T-helper 1 cell treated with Interleukin-12 subunit alpha and Interleukin-12 subunit beta and Interleukin-4 antibody, amounts not matched to agents 30 μg/mL and 1 μg/mL, for 36 hours (primary cell): ENCODE measurements around the gene ZNF438.

Source experiments
- H3K27ac Mint-ChIP-seq: one replicate; pipeline ENCODE4 v1.8.0; 2021; ENCODE audit warnings: mild to moderate bottlenecking, mixed read lengths
- H3K27me3 Mint-ChIP-seq: one replicate; pipeline ENCODE4 v1.8.0; 2021; ENCODE audit warnings: low read depth, mixed read lengths
- H3K36me3 Mint-ChIP-seq: one replicate; pipeline ENCODE4 v1.8.0; 2021; ENCODE audit warnings: low read depth, mixed read lengths
- H3K4me1 Mint-ChIP-seq: one replicate; pipeline ENCODE4 v1.8.0; 2021; ENCODE audit warnings: low read depth, mixed read lengths
- H3K4me3 Mint-ChIP-seq: one replicate; pipeline ENCODE4 v1.8.0; 2021; ENCODE audit warnings: mild to moderate bottlenecking, moderate library complexity, mixed read lengths
- H3K9me3 Mint-ChIP-seq: one replicate; pipeline ENCODE4 v1.8.0; 2021; ENCODE audit warnings: mixed read lengths

Gene ZNF438

GRCh38 chr10:30842894-30843293 lies 188.8 kb downstream of the ZNF438 start:
- no peaks in the 10 kb centered on the region for H3K9me3 Mint-ChIP-seq
- no peak overlapping the region for H3K4me3 Mint-ChIP-seq
- no peak overlapping the region for H3K27ac Mint-ChIP-seq
- H3K27me3 Mint-ChIP-seq = no peaks in the 10 kb centered on the region
- no peaks in the 10 kb centered on the region for H3K36me3 Mint-ChIP-seq
- H3K4me1 Mint-ChIP-seq = no peaks in the 10 kb centered on the region

GRCh38 chr10:30842185-30842584 lies 189.5 kb downstream of the ZNF438 start:
- no peaks in the 10 kb centered on the region for H3K27me3 Mint-ChIP-seq
- no peak overlapping the region for H3K4me3 Mint-ChIP-seq
- H3K27ac Mint-ChIP-seq = no peak overlapping the region
- no peaks in the 10 kb centered on the region for H3K4me1 Mint-ChIP-seq
- H3K9me3 Mint-ChIP-seq = no peaks in the 10 kb centered on the region
- H3K36me3 Mint-ChIP-seq = no peaks in the 10 kb centered on the region

GRCh38 chr10:30840395-30841050 lies 191.1 kb downstream of the ZNF438 start:
- Mint-ChIP-seq H3K36me3 (no peaks in the 10 kb centered on the region), H3K9me3 (no peaks in the 10 kb centered on the region), H3K4me1 (no peaks in the 10 kb centered on the region), H3K27ac (no peak overlapping the region), H3K27me3 (no peaks in the 10 kb centered on the region), H3K4me3 (no peak overlapping the region)

GRCh38 chr10:30839652-30840051 lies 192.0 kb downstream of the ZNF438 start:
- no peaks in the 10 kb centered on the region for H3K27me3 Mint-ChIP-seq
- no peak overlapping the region for H3K27ac Mint-ChIP-seq
- no peaks in the 10 kb centered on the region for H3K4me1 Mint-ChIP-seq
- no peaks in the 10 kb centered on the region for H3K36me3 Mint-ChIP-seq
- H3K9me3 Mint-ChIP-seq = no peaks in the 10 kb centered on the region
- H3K4me3 Mint-ChIP-seq = no peak overlapping the region

GRCh38 chr10:30836406-30836805 lies 195.3 kb downstream of the ZNF438 start:
- H3K27me3 Mint-ChIP-seq = no peaks in the 10 kb centered on the region
- H3K36me3 Mint-ChIP-seq = no peaks in the 10 kb centered on the region
- no peaks in the 10 kb centered on the region for H3K4me1 Mint-ChIP-seq
- no peaks in the 10 kb centered on the region for H3K9me3 Mint-ChIP-seq
- no peak overlapping the region for H3K27ac Mint-ChIP-seq
- H3K4me3 Mint-ChIP-seq = no peak overlapping the region

GRCh38 chr10:30835146-30835545 lies 196.5 kb downstream of the ZNF438 start:
- Mint-ChIP-seq H3K9me3 (no peaks in the 10 kb centered on the region), H3K4me3 (no peak overlapping the region), H3K4me1 (no peaks in the 10 kb centered on the region), H3K27ac (no peak overlapping the region), H3K36me3 (no peaks in the 10 kb centered on the region), H3K27me3 (no peaks in the 10 kb centered on the region)

GRCh38 chr10:30834651-30835050 lies 197.0 kb downstream of the ZNF438 start:
- Mint-ChIP-seq H3K27ac (no peak overlapping the region), H3K27me3 (no peaks in the 10 kb centered on the region), H3K4me1 (no peaks in the 10 kb centered on the region), H3K4me3 (no peak overlapping the region), H3K9me3 (no peaks in the 10 kb centered on the region), H3K36me3 (no peaks in the 10 kb centered on the region)

- Mint-ChIP-seq H3K9me3 (no peaks in the 10 kb centered on the region), H3K36me3 (no peaks in the 10 kb centered on the region), H3K4me1 (no peaks in the 10 kb centered on the region), H3K27ac (no peak overlapping the region), H3K27me3 (no peaks in the 10 kb centered on the region), H3K4me3 (no peak overlapping the region)
Observed at GRCh38 chr10:30834153-30834552, 197.5 kb downstream of the ZNF438 start.

- H3K4me3 Mint-ChIP-seq = no peak overlapping the region
- H3K4me1 Mint-ChIP-seq = no peaks in the 10 kb centered on the region
- no peaks in the 10 kb centered on the region for H3K27me3 Mint-ChIP-seq
- no peaks in the 10 kb centered on the region for H3K9me3 Mint-ChIP-seq
- no peaks in the 10 kb centered on the region for H3K36me3 Mint-ChIP-seq
- H3K27ac Mint-ChIP-seq = no peak overlapping the region
Observed at GRCh38 chr10:30833628-30833970, 198.1 kb downstream of the ZNF438 start.

GRCh38 chr10:30832749-30833627 lies 198.7 kb downstream of the ZNF438 start:
- Mint-ChIP-seq H3K4me1 (no peaks in the 10 kb centered on the region), H3K4me3 (no peak overlapping the region), H3K27me3 (no peaks in the 10 kb centered on the region), H3K27ac (no peak overlapping the region), H3K9me3 (no peaks in the 10 kb centered on the region), H3K36me3 (no peaks in the 10 kb centered on the region)

- H3K27ac Mint-ChIP-seq = no peak overlapping the region
- no peaks in the 10 kb centered on the region for H3K27me3 Mint-ChIP-seq
- H3K4me1 Mint-ChIP-seq = no peaks in the 10 kb centered on the region
- H3K36me3 Mint-ChIP-seq = no peaks in the 10 kb centered on the region
- H3K9me3 Mint-ChIP-seq = no peaks in the 10 kb centered on the region
- no peak overlapping the region for H3K4me3 Mint-ChIP-seq
Observed at GRCh38 chr10:30832001-30832748, 199.5 kb downstream of the ZNF438 start.

GRCh38 chr10:30831426-30831825 lies 200.2 kb downstream of the ZNF438 start:
- no peaks in the 10 kb centered on the region for H3K27me3 Mint-ChIP-seq
- H3K4me1 Mint-ChIP-seq = no peaks in the 10 kb centered on the region
- no peaks in the 10 kb centered on the region for H3K36me3 Mint-ChIP-seq
- no peak overlapping the region for H3K27ac Mint-ChIP-seq
- H3K9me3 Mint-ChIP-seq = no peaks in the 10 kb centered on the region
- H3K4me3 Mint-ChIP-seq = no peak overlapping the region

- H3K27ac Mint-ChIP-seq = no peak overlapping the region
Observed at GRCh38 chr10:30830315-30831230, 201.1 kb downstream of the ZNF438 start.

GRCh38 chr10:30829901-30830300 lies 201.8 kb downstream of the ZNF438 start:
- H3K9me3 Mint-ChIP-seq = no peaks in the 10 kb centered on the region
- H3K4me3 Mint-ChIP-seq = no peak overlapping the region

More at GRCh38 chr10:30830315-30831230, 201.1 kb downstream of the ZNF438 start:
- H3K36me3 Mint-ChIP-seq = no peaks in the 10 kb centered on the region
- no peaks in the 10 kb centered on the region for H3K4me1 Mint-ChIP-seq
- no peaks in the 10 kb centered on the region for H3K9me3 Mint-ChIP-seq
- no peaks in the 10 kb centered on the region for H3K27me3 Mint-ChIP-seq
- no peak overlapping the region for H3K4me3 Mint-ChIP-seq

More at GRCh38 chr10:30829901-30830300, 201.8 kb downstream of the ZNF438 start:
- H3K4me1 Mint-ChIP-seq = no peaks in the 10 kb centered on the region
- H3K27me3 Mint-ChIP-seq = no peaks in the 10 kb centered on the region
- H3K36me3 Mint-ChIP-seq = no peaks in the 10 kb centered on the region
- H3K27ac Mint-ChIP-seq = no peak overlapping the region
